ENCODE results near the gene GUSB. TPM values are rescaled to one million over a fixed set of nuclear protein-coding genes. Genes with fewer than 3 reads are reported as not detected.
"Not testable (repeated sequence)": the region's sequence is repeated elsewhere in the genome, so short reads cannot be mapped to it uniquely, and the experiment has no call there.

Gene GUSB
- total and polyA plus RNA-seq, 2 of the 8 experiments (the other 6 are each of a cell fraction or from before 2014, with no cell fraction given), result 43.6 to 71.3 TPM

DNA sequence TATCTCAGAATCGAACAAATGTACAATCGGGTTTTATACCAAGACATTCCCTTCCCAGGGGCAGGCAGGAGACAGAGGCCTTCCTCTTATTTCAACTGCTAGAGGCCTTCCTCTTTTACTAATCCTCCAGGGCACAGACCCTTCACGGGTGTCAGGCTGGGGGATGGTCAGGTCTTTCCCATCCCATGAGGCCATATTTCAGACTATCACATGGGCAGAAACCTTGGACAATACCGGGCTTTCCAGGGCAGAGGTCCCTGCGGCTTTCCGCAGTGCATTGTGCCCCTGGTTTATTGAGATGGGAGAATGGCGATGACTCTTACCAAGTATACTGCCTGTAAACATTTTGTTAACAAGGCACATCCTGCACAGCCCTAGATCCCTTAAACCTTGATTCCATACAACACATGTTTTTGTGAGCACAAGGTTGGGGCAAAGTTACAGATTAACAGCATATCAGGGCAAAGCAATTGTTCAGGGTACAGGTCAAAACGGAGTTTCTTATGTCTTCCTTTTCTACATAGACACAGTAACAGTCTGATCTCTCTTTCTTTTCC, 23.2 kb upstream of the GUSB start:
- H4K8ac ChIP-seq (ENCODE audit: extremely low read depth, insufficient read depth, low read length); H3K14ac ChIP-seq (ENCODE audit: insufficient read length); H2BK120ac ChIP-seq (replicated peaks; ENCODE audit: low read depth, low read length); H3K9me3 ChIP-seq (ENCODE audit: insufficient read depth in 2 of 2, low read depth in 1 of 2, low read length in 1 of 2); H2AFZ ChIP-seq (ENCODE audit: low read length); H3K4me2 ChIP-seq (ENCODE audit: insufficient read depth in 1 of 2, low read depth in 2 of 2, low read length in 2 of 2); H2BK12ac ChIP-seq (ENCODE audit: low read depth, low read length); H4K5ac ChIP-seq (ENCODE audit: insufficient read length, low read depth, low read length); H3K18ac ChIP-seq (ENCODE audit: extremely low read depth, low read length); H2BK5ac ChIP-seq (ENCODE audit: low read depth, low read length); CTCF ChIA-PET (ENCODE audit: partially characterized antibody); H3K4ac ChIP-seq (replicated peaks; ENCODE audit: insufficient read length, low read depth, low read length); H3K79me2 ChIP-seq (ENCODE audit: control insufficient read depth in 1 of 2, insufficient read depth in 2 of 2, low read length in 2 of 2); H2BK15ac ChIP-seq (ENCODE audit: low read length); H4K20me1 ChIP-seq (replicated peaks in 1 of 2; ENCODE audit: control insufficient read depth in 1 of 2, insufficient read depth in 2 of 2, low read length in 2 of 2); H4K91ac ChIP-seq (replicated peaks; ENCODE audit: insufficient read length, low read length); H3K23ac ChIP-seq (ENCODE audit: insufficient read length); H2BK20ac ChIP-seq (ENCODE audit: low read length); H3K23me2 ChIP-seq (ENCODE audit: low read depth, low read length); H2AK5ac ChIP-seq (ENCODE audit: low read depth, low read length); H3K27me3 ChIP-seq (replicated peaks in 1 of 4; ENCODE audit: control insufficient read depth in 3 of 4, extremely low read depth in 1 of 4, insufficient read depth in 3 of 4, low read length in 3 of 4); H3K4me1 ChIP-seq (replicated peaks in 1 of 4; ENCODE audit: control insufficient read depth in 3 of 4, insufficient read depth in 4 of 4, low read length in 3 of 4); H3K79me1 ChIP-seq (ENCODE audit: low read depth, low read length); FAIRE-seq; H3K56ac ChIP-seq (replicated peaks; ENCODE audit: insufficient read length, low read depth, low read length); H3K27ac ChIP-seq (ENCODE audit: low read depth, low read length); DNase-seq (ENCODE audit: low read depth in 1 of 2, low spot score in 2 of 2); H3K9ac ChIP-seq (replicated peaks in 1 of 4; ENCODE audit: extremely low read depth in 1 of 4, low read depth in 3 of 4, low read length in 3 of 4); H3K4me3 ChIP-seq (ENCODE audit: extremely low read depth in 1 of 4, insufficient read depth in 2 of 4, low read depth in 3 of 4, low read length in 4 of 4); H3K36me3 ChIP-seq (ENCODE audit: control insufficient read depth in 2 of 4, insufficient read depth in 4 of 4, low read length in 3 of 4): not testable (repeated sequence)
- POLR2A ChIA-PET (ENCODE audit: partially characterized antibody), result interaction anchor here (0.6 kb wide), 1 partner anchor 255 kb away, joined by 3 read pairs; no protein-coding TSS in a partner anchor
- WGBS, 2 experiments (ENCODE audit: extremely low coverage in 1 of 2, insufficient coverage in 1 of 2, insufficient read length in 1 of 2, insufficient replicate concordance in 2 of 2, low coverage in 1 of 2, low lambda C conversion rate in 2 of 2, missing lambda C conversion rate in 1 of 2), result 85% methylated on average over 8 of the region's 8 CpGs; no CpG with 5 or more reads in 1 of the 2 experiments

DNA sequence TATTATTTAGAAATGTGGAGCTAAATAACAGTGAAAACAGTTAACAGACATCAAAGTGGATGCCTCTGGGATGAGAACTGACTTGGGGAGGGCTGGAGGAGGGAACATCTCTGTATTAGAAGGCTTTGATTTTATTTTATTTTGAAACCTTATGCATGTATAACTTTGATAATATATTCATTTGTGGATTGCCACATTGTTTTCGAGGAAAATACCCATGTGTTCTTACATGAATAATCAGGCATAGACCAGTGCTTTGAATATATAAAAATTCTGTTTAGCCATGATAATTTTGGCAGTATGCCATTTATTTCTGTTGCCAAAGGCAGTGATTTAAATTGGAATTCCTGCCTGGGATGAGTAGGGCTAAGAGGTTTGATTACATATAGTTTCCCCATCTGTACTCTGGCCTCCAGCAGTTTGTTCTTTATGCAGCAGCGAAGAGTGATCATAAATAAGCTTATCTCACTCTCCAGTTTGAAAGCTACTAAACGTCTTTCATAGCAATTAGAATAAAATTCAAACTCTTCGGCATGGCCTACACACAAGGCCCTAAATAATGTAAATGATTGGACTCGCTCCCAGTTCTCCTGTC, 18.9 kb upstream of the GUSB start:
- H3K9me3 ChIP-seq (ENCODE audit: insufficient read depth in 2 of 2, low read depth in 1 of 2, low read length in 1 of 2); H2BK120ac ChIP-seq (replicated peaks; ENCODE audit: low read depth, low read length); H3K56ac ChIP-seq (replicated peaks; ENCODE audit: insufficient read length, low read depth, low read length); FAIRE-seq; CTCF ChIA-PET (ENCODE audit: partially characterized antibody); H3K9ac ChIP-seq (replicated peaks in 1 of 4; ENCODE audit: extremely low read depth in 1 of 4, low read depth in 3 of 4, low read length in 3 of 4); POLR2A ChIA-PET (ENCODE audit: partially characterized antibody); H3K79me1 ChIP-seq (ENCODE audit: low read depth, low read length); H3K23ac ChIP-seq (ENCODE audit: insufficient read length); H3K27ac ChIP-seq (ENCODE audit: low read depth, low read length); H2BK20ac ChIP-seq (ENCODE audit: low read length); H4K8ac ChIP-seq (ENCODE audit: extremely low read depth, insufficient read depth, low read length); H2BK5ac ChIP-seq (ENCODE audit: low read depth, low read length); H3K4me1 ChIP-seq (replicated peaks in 1 of 4; ENCODE audit: control insufficient read depth in 3 of 4, insufficient read depth in 4 of 4, low read length in 3 of 4); DNase-seq (ENCODE audit: low read depth in 1 of 2, low spot score in 2 of 2); H3K27me3 ChIP-seq (replicated peaks in 1 of 4; ENCODE audit: control insufficient read depth in 3 of 4, extremely low read depth in 1 of 4, insufficient read depth in 3 of 4, low read length in 3 of 4); H4K91ac ChIP-seq (replicated peaks; ENCODE audit: insufficient read length, low read length); H4K20me1 ChIP-seq (replicated peaks in 1 of 2; ENCODE audit: control insufficient read depth in 1 of 2, insufficient read depth in 2 of 2, low read length in 2 of 2); H2AK5ac ChIP-seq (ENCODE audit: low read depth, low read length); H3K14ac ChIP-seq (ENCODE audit: insufficient read length); H3K4me2 ChIP-seq (ENCODE audit: insufficient read depth in 1 of 2, low read depth in 2 of 2, low read length in 2 of 2); H2BK15ac ChIP-seq (ENCODE audit: low read length); H3K36me3 ChIP-seq (ENCODE audit: control insufficient read depth in 2 of 4, insufficient read depth in 4 of 4, low read length in 3 of 4); H2AFZ ChIP-seq (ENCODE audit: low read length); H4K5ac ChIP-seq (ENCODE audit: insufficient read length, low read depth, low read length); H3K79me2 ChIP-seq (ENCODE audit: control insufficient read depth in 1 of 2, insufficient read depth in 2 of 2, low read length in 2 of 2); H2BK12ac ChIP-seq (ENCODE audit: low read depth, low read length); H3K23me2 ChIP-seq (ENCODE audit: low read depth, low read length); H3K4ac ChIP-seq (replicated peaks; ENCODE audit: insufficient read length, low read depth, low read length); H3K4me3 ChIP-seq (ENCODE audit: extremely low read depth in 1 of 4, insufficient read depth in 2 of 4, low read depth in 3 of 4, low read length in 4 of 4); H3K18ac ChIP-seq (ENCODE audit: extremely low read depth, low read length): not testable (repeated sequence)
- WGBS, 2 experiments (ENCODE audit: extremely low coverage in 1 of 2, insufficient coverage in 1 of 2, insufficient read length in 1 of 2, insufficient replicate concordance in 2 of 2, low coverage in 1 of 2, low lambda C conversion rate in 2 of 2, missing lambda C conversion rate in 1 of 2), result 100% methylated on average over 1 of the region's 5 CpGs; no CpG with 5 or more reads in 1 of the 2 experiments

All from H1 (cell line).